K562 (cell line): ENCODE data around the gene PNRC2. TPM values are rescaled to one million over a fixed set of nuclear protein-coding genes. Genes with fewer than 3 reads are reported as not detected.
A peak's percentile ranks its signal among the peaks of the same experiment; 100 is the strongest.
"Not testable (repeated sequence)": the region's sequence is repeated elsewhere in the genome, so short reads cannot be mapped to it uniquely, and the experiment has no call there.

Experiments
- ATAC-seq: fragments of 200-7000 bp; cut with Tn5 transposase; 3 replicates; pipeline ENCODE4 v1.9.1; 2020; ENCODE audit warnings: moderate library complexity
- BruUV-seq: library from RNA; stranded (reverse); fragments of 400-500 nt; replicated peaks from 2 replicates; lab custom pipeline; 2021; lab: Mats Ljungman, UMichigan
- CTCF ChIA-PET: fragments of 300-600 bp; formaldehyde crosslinking; extraction: SDS; loops from one replicate; lab custom pipeline; 2021; ENCODE audit warnings: low intra/inter-chr PET ratio; lab: Yijun Ruan, JAX
- POLR2A ChIA-PET: fragments of 300-600, 350-650 bp; sonication (Branson Sonifier 250); formaldehyde crosslinking; extraction: SDS; loops from one replicate; lab custom pipeline; 2021; ENCODE audit warnings: antibody characterized with exemption, inconsistent platforms; lab: Yijun Ruan, JAX
- DNase-seq, 4 experiments: peaks; one replicate each; pipeline versions ENCODE4 v3.0.0 to v3.0.0-alpha.2; 2011 to 2018; ENCODE audit warnings: low spot score in 3 of 4, mixed read lengths in 3 of 4; ENCODE audit errors: extremely low read depth in 1 of 4
- FAIRE-seq: peaks from 2 replicates; lab custom pipeline; 2011; peaks lifted over from hg19 to GRCh38; lab: Jason Lieb, UNC
- H2AFZ ChIP-seq: 2 replicates; pipeline ENCODE4 v1.6.0; 2011; ENCODE audit warnings: low read depth, low read length, control low read depth, inconsistent platforms
- H3K27ac ChIP-seq: fragments of 200-600 bp; 3 replicates; pipeline ENCODE4 v1.8.0; 2011; ENCODE audit warnings: low read depth, mild to moderate bottlenecking, control low read depth, inconsistent platforms, low read length, moderate library complexity, mixed read lengths; ENCODE audit errors: extremely low read depth
- H3K27me3 ChIP-seq, 2 experiments: fragments of 300-600 bp in 1 of 2; 2 replicates in 1 of 2; 3 replicates in 1 of 2; pipeline versions ENCODE4 v1.6.0 to v1.8.0; 2011; ENCODE audit warnings: inconsistent platforms in 2 of 2, low read length in 2 of 2, mild to moderate bottlenecking in 1 of 2, mixed read lengths in 1 of 2, moderate library complexity in 1 of 2; ENCODE audit not compliant: control insufficient read depth in 2 of 2, insufficient read depth in 2 of 2
- H3K36me3 ChIP-seq: fragments of 300-600 bp; 3 replicates; pipeline ENCODE4 v1.8.0; 2011; ENCODE audit warnings: mild to moderate bottlenecking, low read length, inconsistent platforms; ENCODE audit not compliant: control insufficient read depth, insufficient read depth
- H3K4me1 ChIP-seq, 2 experiments: fragments of 200-600 bp in 1 of 2; replicated peaks in 1 of 2; 2 replicates in 1 of 2; 3 replicates in 1 of 2; pipeline versions ENCODE4 v1.5.1 to v1.8.0; 2011; ENCODE audit warnings: inconsistent platforms in 2 of 2, low read length in 2 of 2, mild to moderate bottlenecking in 1 of 2, mixed read lengths in 1 of 2, moderate library complexity in 1 of 2; ENCODE audit not compliant: control insufficient read depth in 2 of 2, insufficient read depth in 2 of 2
- H3K4me2 ChIP-seq: 2 replicates; pipeline ENCODE4 v1.6.1; 2011; ENCODE audit warnings: low read length, control low read depth, inconsistent platforms, mixed read lengths; ENCODE audit not compliant: insufficient read depth
- H3K4me3 ChIP-seq: fragments of 200-600 bp; sonication (generic), shearing (Covaris generic); 2 replicates; pipeline ENCODE4 v1.5.1; 2016; ENCODE audit warnings: control low read depth, inconsistent platforms
- H3K79me2 ChIP-seq: fragments of 200-600 bp; 3 replicates; pipeline ENCODE4 v1.8.0; 2011; ENCODE audit warnings: low read length, inconsistent platforms; ENCODE audit not compliant: control insufficient read depth, insufficient read depth
- H3K9ac ChIP-seq, 2 experiments: 2 replicates each; pipeline versions ENCODE4 v1.6.0 to v1.6.1; 2011; ENCODE audit warnings: low read depth in 2 of 2, low read length in 2 of 2, control low read depth in 1 of 2, inconsistent platforms in 1 of 2, mild to moderate bottlenecking in 1 of 2, mixed read lengths in 1 of 2; ENCODE audit not compliant: insufficient read depth in 1 of 2
- H3K9me1 ChIP-seq: one replicate; pipeline ENCODE4 v1.6.0; 2011; ENCODE audit warnings: inconsistent platforms, mild to moderate bottlenecking, low read length, moderate library complexity; ENCODE audit not compliant: control insufficient read depth, insufficient read depth
- H3K9me3 ChIP-seq: replicated peaks from 2 replicates; pipeline ENCODE4 v1.5.1; 2011; ENCODE audit warnings: low read depth, low read length, inconsistent platforms; ENCODE audit not compliant: control insufficient read depth, insufficient read depth
- H4K20me1 ChIP-seq: replicated peaks from 2 replicates; pipeline ENCODE4 v1.6.1; 2011; ENCODE audit warnings: low read length, inconsistent platforms, mixed read lengths; ENCODE audit not compliant: control insufficient read depth, insufficient read depth
- HNRNPL ChIP-seq: fragments of 200-400 bp; formaldehyde crosslinking; IDR thresholded peaks from 2 replicates; pipeline ENCODE4 v1.6.1; 2017; ENCODE audit warnings: low read depth, mild to moderate bottlenecking, low read length
- VEZF1 ChIP-seq: fragments of 200-800 bp; sonication (Bioruptor generic); IDR thresholded peaks from 2 replicates; pipeline ENCODE4 v1.6.1; 2017; ENCODE audit warnings: missing genetic modification characterization, missing compliant biosample characterization
- WGBS: fragments of 100-300 bp; shearing (Covaris generic); methylation state at CpG from one replicate; pipeline ENCODE4 v1.1.6; 2016; ENCODE audit warnings: low coverage, mixed read lengths; ENCODE audit not compliant: insufficient coverage; ENCODE audit errors: missing lambda C conversion rate; 5-methylcytosine and 5-hydroxymethylcytosine counted together
- in situ Hi-C: fragments of 300-500 bp; cut with MboI; formaldehyde crosslinking; loops from 4 replicates; pipeline ENCODE4 v1.15.0; 2018; ENCODE audit warnings: inconsistent platforms, mixed read lengths
- intact Hi-C: fragments of 100-400 bp; cut with micrococcal nuclease; formaldehyde crosslinking; loops from 2 replicates; pipeline ENCODE4 v1.14.2; 2022
- polyA plus RNA-seq, 8 experiments: library from polyadenylated mRNA; depleted of rRNA in 4 of 8; stranded (reverse) in 5 of 8; unstranded in 3 of 8; fragments of >200 nt; fragmentation: Nextera tagmentation in 2 of 8; fragmentation: Illumina TruSeq in 1 of 8; extraction: Ambion mirVana in 2 of 8; extraction: Trizol in 1 of 8; gene quantifications; 2 replicates each; pipeline versions ENCODE4 v1.2.1 to v1.2.3, GENCODE V29; 2011 to 2014; ENCODE audit warnings: inconsistent platforms in 1 of 8, missing spikeins in 1 of 8
- total RNA-seq, 7 experiments: library from RNA; depleted of rRNA in 6 of 7; stranded (reverse); fragments of >200 nt in 6 of 7; fragmentation: Illumina TruSeq in 2 of 7; extraction: Trizol in 2 of 7; gene quantifications; 2 replicates each; pipeline versions ENCODE4 v1.2.1 to v1.2.3, GENCODE V29; 2011 to 2021; ENCODE audit warnings: low replicate concordance in 1 of 7

PNRC2 gene
- total and polyA plus RNA-seq, 9 of the 15 experiments (the other 6 are each of a cell fraction or from before 2014, with no cell fraction given) = 127 to 303 (median 203) TPM

- TF ChIP-seq HNRNPL (no peak), VEZF1 (CRISPR knock-in tag) (peak; percentile 27; the same call in 1 of the 2 replicates)
Measured at GRCh38 chr1:23989263-23989662, 29.6 kb downstream of the PNRC2 start (continued).

- H3K9me3 ChIP-seq, H3K27me3 ChIP-seq, ATAC-seq, DNase-seq, H3K4me1 ChIP-seq, CTCF ChIA-PET, H3K36me3 ChIP-seq, H3K4me3 ChIP-seq, FAIRE-seq, H3K9ac ChIP-seq, H3K4me2 ChIP-seq, H3K79me2 ChIP-seq, H2AFZ ChIP-seq, H4K20me1 ChIP-seq, H3K27ac ChIP-seq, in situ Hi-C loops, H3K9me1 ChIP-seq, POLR2A ChIA-PET, BruUV-seq, intact Hi-C loops: not testable (repeated sequence)
- 55% methylated on average over 11 of the region's 13 CpGs for WGBS
Measured at GRCh38 chr1:23992011-23992410, 32.4 kb downstream of the PNRC2 start.
